GM23338 (cell line): ENCODE results near the gene TTLL13. TPM values are rescaled to one million over a fixed set of nuclear protein-coding genes. Genes with fewer than 3 reads are reported as not detected.

Experiments used
- ATAC-seq: fragments of 200-7000 bp; cut with Tn5 transposase; 3 replicates; pipeline ENCODE4 v1.9.1; 2020
- DNase-seq: peaks from one replicate; pipeline ENCODE4 v3.0.0-alpha.2; 2015; ENCODE audit warnings: low spot score
- H2AFZ ChIP-seq: fragments of 200-600 bp; sonication (generic); 2 replicates; pipeline ENCODE4 v1.8.0; 2016; ENCODE audit warnings: antibody characterized with exemption, mild to moderate bottlenecking, moderate library complexity
- H3F3A ChIP-seq: fragments of 200-600 bp; sonication (generic); replicated peaks from 2 replicates; pipeline ENCODE4 v1.8.0; 2017; ENCODE audit warnings: antibody characterized with exemption, mixed run types, low read depth
- H3K27ac ChIP-seq: fragments of 200-600 bp; sonication (generic); 2 replicates; pipeline ENCODE4 v1.6.1; 2016; ENCODE audit warnings: low read depth
- H3K27me3 ChIP-seq: fragments of 200-600 bp; sonication (generic); 2 replicates; pipeline ENCODE4 v1.8.0; 2016; ENCODE audit warnings: mild to moderate bottlenecking, mixed run types, moderate library complexity; ENCODE audit not compliant: insufficient read depth
- H3K36me3 ChIP-seq: fragments of 200-600 bp; sonication (generic); 2 replicates; pipeline ENCODE4 v1.8.0; 2016; ENCODE audit warnings: mild to moderate bottlenecking; ENCODE audit not compliant: insufficient read depth
- H3K4me1 ChIP-seq: fragments of 200-600 bp; sonication (generic); 2 replicates; pipeline ENCODE4 v1.8.0; 2016; ENCODE audit warnings: mild to moderate bottlenecking, moderate library complexity; ENCODE audit not compliant: insufficient read depth
- H3K4me2 ChIP-seq: fragments of 200-600 bp; sonication (generic); 2 replicates; pipeline ENCODE4 v1.7.1; 2017; ENCODE audit warnings: mixed run types
- H3K4me3 ChIP-seq: fragments of 200-600 bp; sonication (generic); 2 replicates; pipeline ENCODE4 v1.6.1; 2016; ENCODE audit warnings: mixed run types
- H3K79me2 ChIP-seq: fragments of 200-600 bp; sonication (generic); replicated peaks from 2 replicates; pipeline ENCODE4 v1.8.0; 2017; ENCODE audit warnings: mild to moderate bottlenecking; ENCODE audit not compliant: insufficient read depth
- H3K9me2 ChIP-seq: fragments of 200-600 bp; sonication (generic); 2 replicates; pipeline ENCODE4 v1.8.0; 2017; ENCODE audit not compliant: insufficient read depth
- H4K20me1 ChIP-seq: fragments of 200-600 bp; sonication (generic); replicated peaks from 2 replicates; pipeline ENCODE4 v1.8.0; 2017; ENCODE audit warnings: mild to moderate bottlenecking; ENCODE audit not compliant: insufficient read depth
- H3K27ac Mint-ChIP-seq: 2 replicates; pipeline ENCODE4 v1.8.0; 2020; ENCODE audit warnings: inconsistent platforms, mild to moderate bottlenecking, moderate library complexity, mixed read lengths
- H3K27me3 Mint-ChIP-seq: 3 replicates; pipeline ENCODE4 v1.8.0; 2022; ENCODE audit warnings: low read depth, mild to moderate bottlenecking, moderate library complexity, mixed read lengths, inconsistent platforms; ENCODE audit not compliant: insufficient read depth, poor library complexity
- H3K36me3 Mint-ChIP-seq: 3 replicates; pipeline ENCODE4 v1.8.0; 2021; ENCODE audit warnings: low read depth, mild to moderate bottlenecking, inconsistent platforms, moderate library complexity, mixed read lengths
- H3K4me1 Mint-ChIP-seq: 3 replicates; pipeline ENCODE4 v1.8.0; 2020; ENCODE audit warnings: mild to moderate bottlenecking, inconsistent platforms, mixed read lengths
- H3K4me3 Mint-ChIP-seq: 3 replicates; pipeline ENCODE4 v1.8.0; 2021; ENCODE audit warnings: moderate library complexity, mild to moderate bottlenecking, inconsistent platforms, mixed read lengths
- H3K9me3 Mint-ChIP-seq: 3 replicates; pipeline ENCODE4 v1.8.0; 2020; ENCODE audit warnings: moderate library complexity, mild to moderate bottlenecking, inconsistent platforms, mixed read lengths
- CREB1 ChIP-seq: fragments of 250-450 bp; sonication (Bioruptor Pico); IDR thresholded peaks from 2 replicates; pipeline ENCODE4 v1.5.0; 2020; ENCODE audit warnings: low read depth, mild to moderate bottlenecking, moderate library complexity
- CTCF ChIP-seq, 2 experiments: fragments of 200-600 bp in 1 of 2; sonication (generic) in 1 of 2; conservative IDR thresholded peaks; 2 replicates each; pipeline versions ENCODE4 v1.5.1 to v1.6.1; 2016 to 2017; ENCODE audit warnings: antibody characterized with exemption in 2 of 2, low read depth in 2 of 2, mild to moderate bottlenecking in 2 of 2, moderate library complexity in 1 of 2
- ETS1 ChIP-seq: IDR thresholded peaks from 2 replicates; pipeline ENCODE4 v1.6.1; 2016; ENCODE audit warnings: antibody characterized with exemption
- EZH2phosphoT487 ChIP-seq: fragments of 200-600 bp; sonication (generic); IDR thresholded peaks from one replicate; pipeline ENCODE4 v1.8.1; 2018; ENCODE audit warnings: antibody characterized with exemption; ENCODE audit not compliant: unreplicated experiment
- JUNB ChIP-seq: IDR thresholded peaks from one replicate; pipeline ENCODE4 v1.6.1; 2016; ENCODE audit warnings: antibody characterized with exemption; ENCODE audit not compliant: unreplicated experiment
- NANOG ChIP-seq: IDR thresholded peaks from 2 replicates; pipeline ENCODE4 v1.6.1; 2016; ENCODE audit warnings: antibody characterized with exemption, borderline replicate concordance
- REST ChIP-seq: IDR thresholded peaks from one replicate; pipeline ENCODE4 v1.6.1; 2018; ENCODE audit warnings: antibody characterized with exemption; ENCODE audit not compliant: unreplicated experiment
- STAT1 ChIP-seq: IDR thresholded peaks from one replicate; pipeline ENCODE4 v1.6.1; 2016; ENCODE audit warnings: antibody characterized with exemption; ENCODE audit not compliant: unreplicated experiment
- ZNF114 ChIP-seq: fragments of 250-450 bp; sonication (Bioruptor Pico); IDR thresholded peaks from 2 replicates; pipeline ENCODE4 v1.5.0; 2020; ENCODE audit warnings: mild to moderate bottlenecking, moderate library complexity
- ZNF331 ChIP-seq: fragments of 250-450 bp; sonication (Bioruptor Pico); IDR thresholded peaks from 2 replicates; pipeline ENCODE4 v1.5.0; 2020; ENCODE audit warnings: low read depth, mild to moderate bottlenecking, moderate library complexity
- polyA plus RNA-seq: library from polyadenylated mRNA; unstranded; fragments of >200 nt; fragmentation: Nextera tagmentation; extraction: Ambion mirVana; gene quantifications from 2 replicates; pipeline ENCODE4 v1.2.1, GENCODE V29; 2016
- total RNA-seq: library from RNA; depleted of rRNA; stranded (reverse); fragments of >200 nt; shearing (Covaris generic); gene quantifications from 2 replicates; pipeline ENCODE4 v1.2.3, GENCODE V29; 2014

Gene TTLL13
- total and polyA plus RNA-seq, 2 experiments from 2014 or later = not detected

- Mint-ChIP-seq H3K27me3 (peaks cover 13% of the 10 kb centered on the region), H3K9me3 (no peaks in the 10 kb centered on the region), H3K4me3 (no peak overlapping the region), H3K27ac (no peak overlapping the region), H3K36me3 (peaks cover 7% of the 10 kb centered on the region; the same call in 2 of the 3 replicates), H3K4me1 (peaks cover 16% of the 10 kb centered on the region)
- Histone ChIP-seq H4K20me1 (peaks cover 9% of the 10 kb centered on the region), H2AFZ (no peak overlapping the region), H3K27ac (no peak overlapping the region), H3K4me3 (no peak overlapping the region), H3K9me2 (no peaks in the 10 kb centered on the region), H3K4me1 (no peaks in the 10 kb centered on the region), H3K4me2 (no peak overlapping the region), H3K27me3 (no peaks in the 10 kb centered on the region), H3F3A (no peaks in the 10 kb centered on the region), H3K36me3 (no peaks in the 10 kb centered on the region), H3K79me2 (peaks cover 36% of the 10 kb centered on the region)
- DNase-seq (no peak), ATAC-seq (peak; percentile 33)
- TF ChIP-seq ZNF331 (CRISPR knock-in tag) = no peak
- TF ChIP-seq NANOG = no peak
- TF ChIP-seq JUNB = no peak
- TF ChIP-seq CTCF (conservative IDR thresholded peaks at IDR 0.05; ENCODE audit: low read depth in 2 of 2) = no peak
- TF ChIP-seq ETS1 = no peak
- TF ChIP-seq EZH2phosphoT487 = no peak
- TF ChIP-seq ZNF114 = no peak
- TF ChIP-seq CREB1 (CRISPR knock-in tag) = no peak
- TF ChIP-seq STAT1 = no peak
- TF ChIP-seq REST = no peak
These were observed 37.8 kb upstream of the TTLL13 start for GRCh38 chr15:90211440-90212143.
